Measurements from ENCODE around the gene GSTM2. TPM values are rescaled to one million over a fixed set of nuclear protein-coding genes. Genes with fewer than 3 reads are reported as not detected.

Gene GSTM2
- total RNA-seq, 2 experiments from 2014 or later: 106 to 107 TPM

DNA sequence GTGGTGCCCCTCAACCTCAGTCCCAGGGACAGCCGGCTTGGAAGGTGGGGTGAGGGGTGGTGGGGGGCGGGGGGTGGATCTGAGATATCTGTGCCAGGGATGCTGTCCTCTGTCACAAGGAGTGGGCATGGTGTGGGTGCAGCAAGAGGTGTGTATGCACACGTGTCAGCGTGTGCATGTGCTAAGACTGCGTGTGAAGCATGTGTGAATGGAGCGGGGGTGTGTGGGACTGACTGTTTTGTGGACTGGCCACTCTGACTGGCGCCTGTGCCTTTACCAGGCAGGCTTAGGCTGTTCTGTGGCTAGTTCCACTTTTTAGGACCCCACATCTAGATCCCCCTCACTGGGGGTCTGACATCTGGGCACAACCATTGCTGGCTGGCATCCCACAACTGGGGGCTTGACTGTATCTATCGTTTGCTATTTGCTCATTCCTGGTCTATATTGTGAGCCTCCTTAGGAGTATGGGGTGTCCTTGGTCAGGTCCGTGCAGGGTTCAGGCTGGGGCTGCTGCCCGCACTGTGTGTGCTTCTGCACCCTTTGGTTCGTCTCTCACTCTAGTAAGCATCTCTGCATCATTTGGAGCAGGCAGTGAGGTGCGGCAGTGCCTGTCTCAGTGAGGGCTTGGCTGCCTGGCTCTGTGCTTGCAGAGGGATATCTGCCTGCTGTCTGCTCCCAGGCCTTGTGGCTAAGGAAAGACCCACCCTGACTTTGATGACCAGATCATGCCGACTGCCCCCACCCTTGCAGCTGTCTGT, 46.3 kb upstream of the GSTM2 start:
- H3K27ac Mint-ChIP-seq: peak overlapping the region; percentile 89
- Histone ChIP-seq H3K9me3 (ENCODE audit: control insufficient read depth in 1 of 2, insufficient read depth in 1 of 2, low read length in 2 of 2) (no peaks in the 10 kb centered on the region), H3K27me3 (ENCODE audit: control insufficient read depth in 1 of 2, insufficient read depth in 2 of 2, low read length in 2 of 2) (no peaks in the 10 kb centered on the region), H3K36me3 (ENCODE audit: insufficient read depth, low read length) (peaks cover 14% of the 10 kb centered on the region), H3K27ac (ENCODE audit: low read depth in 1 of 2, low read length in 2 of 2) (peak overlapping the region; percentile 53 to 68), H3K4me1 (ENCODE audit: insufficient read depth, low read length) (peaks cover 73% of the 10 kb centered on the region), H3K4me3 (ENCODE audit: low read length) (peak overlapping the region; percentile 91)
- intact Hi-C loops (cut with DNase I, micrococcal nuclease): loop anchor here (1.0 to 10.0 kb wide), 7 partner anchors 73 to 407 kb away; partner anchors contain the start of genes ATXN7L2 (in 1 of the 2), CYB561D1 (in 1 of the 2), GNAI3 (in 1 of the 2) and PSMA5 (in 1 of the 2)
- ChIA-PET POLR2A (interaction anchor here (2.7 kb wide), 1 partner anchor 75 kb away, joined by 13 read pairs; no protein-coding TSS in a partner anchor), CTCF (interaction anchor here (1.3 kb wide), 1 partner anchor 75 kb away, joined by 5 read pairs; no protein-coding TSS in a partner anchor)
- no peaks in the 10 kb centered on the region for H3K27me3 Mint-ChIP-seq
- H3K36me3 Mint-ChIP-seq (ENCODE audit: low read depth): peaks cover 13% of the 10 kb centered on the region
- DNase-seq (peak in 2 of 14 experiments; percentile 42 to 51), ATAC-seq (ENCODE audit: poor library complexity) (peak; percentile 12)
- no peak for TF ChIP-seq CTCF (IDR thresholded peaks at IDR 0.05)
- no peaks in the 10 kb centered on the region for H3K9me3 Mint-ChIP-seq
- peaks cover 80% of the 10 kb centered on the region for H3K4me1 Mint-ChIP-seq (ENCODE audit: low read depth)
- peak overlapping the region; percentile 99 for H3K4me3 Mint-ChIP-seq

- Histone ChIP-seq H3K27ac (ENCODE audit: low read depth in 1 of 2, low read length in 2 of 2) (peak overlapping the region; percentile 50 to 53), H3K36me3 (ENCODE audit: insufficient read depth, low read length) (peaks cover 21% of the 10 kb centered on the region), H3K9me3 (ENCODE audit: control insufficient read depth in 1 of 2, insufficient read depth in 1 of 2, low read length in 2 of 2) (no peaks in the 10 kb centered on the region), H3K4me1 (ENCODE audit: insufficient read depth, low read length) (peaks cover 65% of the 10 kb centered on the region), H3K27me3 (ENCODE audit: control insufficient read depth in 1 of 2, insufficient read depth in 2 of 2, low read length in 2 of 2) (no peaks in the 10 kb centered on the region), H3K4me3 (ENCODE audit: low read length) (peak overlapping the region; percentile 91)
- DNase-seq: peak in 1 of 14 experiments; percentile 32
- Mint-ChIP-seq H3K4me3 (peak overlapping the region; percentile 99), H3K36me3 (ENCODE audit: low read depth) (peaks cover 19% of the 10 kb centered on the region), H3K27me3 (no peaks in the 10 kb centered on the region), H3K4me1 (ENCODE audit: low read depth) (peaks cover 72% of the 10 kb centered on the region), H3K9me3 (no peaks in the 10 kb centered on the region), H3K27ac (peak overlapping the region; percentile 89)
- CTCF ChIA-PET: no interaction called here
- intact Hi-C loops (cut with DNase I, micrococcal nuclease): loop anchor here (5.0 to 10.0 kb wide), 5 partner anchors 130 to 408 kb away; partner anchors contain the start of genes ATXN7L2 (in 1 of the 2), CYB561D1 (in 1 of the 2), PSMA5 (in 1 of the 2) and PSRC1 (in 1 of the 2)
- no peak for ATAC-seq (ENCODE audit: poor library complexity)
- POLR2A ChIA-PET: interaction anchor here (3.1 kb wide), 1 partner anchor 74 kb away, joined by 20 read pairs; the partner anchor contains the start of gene GNAI3
- TF ChIP-seq CTCF (IDR thresholded peaks at IDR 0.05): no peak
Measured at GRCh38 chr1:109622137-109622892, 45.5 kb upstream of the GSTM2 start.

DNA sequence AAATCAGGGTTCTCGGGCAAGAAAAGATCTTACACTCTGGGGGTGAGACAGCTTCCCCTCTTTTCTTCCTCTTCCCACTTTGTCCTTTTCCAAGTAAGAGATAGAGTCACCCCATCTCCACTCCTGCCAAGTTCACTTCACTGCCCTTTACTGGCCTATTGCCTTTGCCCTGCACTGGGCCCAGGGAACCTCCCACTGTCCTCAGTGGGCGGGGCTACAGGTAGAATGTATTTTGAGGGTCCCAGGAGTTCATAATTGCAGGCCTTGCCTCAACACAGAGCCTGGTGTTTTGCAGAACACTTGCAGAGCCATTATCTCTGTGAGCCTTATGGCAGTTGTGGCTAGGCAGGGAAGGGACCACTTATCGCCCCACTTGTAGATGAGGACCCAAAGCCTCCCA, 45.0 kb upstream of the GSTM2 start:
- intact Hi-C loops (cut with DNase I, micrococcal nuclease): loop anchor here (5.0 to 10.0 kb wide), 5 partner anchors 131 to 408 kb away; partner anchors contain the start of genes ATXN7L2 (in 1 of the 2), CYB561D1 (in 1 of the 2), PSMA5 (in 1 of the 2) and PSRC1 (in 1 of the 2)
- Mint-ChIP-seq H3K36me3 (ENCODE audit: low read depth) (peaks cover 25% of the 10 kb centered on the region), H3K27me3 (no peaks in the 10 kb centered on the region), H3K4me3 (peak overlapping the region; percentile 99), H3K4me1 (ENCODE audit: low read depth) (peaks cover 68% of the 10 kb centered on the region), H3K27ac (peak overlapping the region; percentile 89), H3K9me3 (no peaks in the 10 kb centered on the region)
- DNase-seq (no peak), ATAC-seq (ENCODE audit: poor library complexity) (no peak)
- peaks cover 60% of the 10 kb centered on the region for H3K4me1 ChIP-seq (ENCODE audit: insufficient read depth, low read length)
- POLR2A ChIA-PET: interaction anchor here (3.1 kb wide), 1 partner anchor 74 kb away, joined by 20 read pairs; the partner anchor contains the start of gene GNAI3
- H3K9me3 ChIP-seq (ENCODE audit: control insufficient read depth in 1 of 2, insufficient read depth in 1 of 2, low read length in 2 of 2): no peaks in the 10 kb centered on the region
- H3K36me3 ChIP-seq (ENCODE audit: insufficient read depth, low read length): peaks cover 27% of the 10 kb centered on the region
- peak overlapping the region; percentile 91 for H3K4me3 ChIP-seq (ENCODE audit: low read length)
- H3K27me3 ChIP-seq (ENCODE audit: control insufficient read depth in 1 of 2, insufficient read depth in 2 of 2, low read length in 2 of 2): no peaks in the 10 kb centered on the region
- H3K27ac ChIP-seq (ENCODE audit: low read depth in 1 of 2, low read length in 2 of 2): peak overlapping the region; percentile 50 to 53
- CTCF ChIA-PET: interaction anchor here (1.5 kb wide), 1 partner anchor 17 kb away, joined by 9 read pairs; no protein-coding TSS in a partner anchor
- no peak for TF ChIP-seq CTCF (IDR thresholded peaks at IDR 0.05)

Measured in CD4-positive, alpha-beta T cell (primary cell).